Testis (tissue), 3 donors: ENCODE results near the gene LRMDA. TPM values are rescaled to one million over a fixed set of nuclear protein-coding genes. Genes with fewer than 3 reads are reported as not detected.

Experiments
- DNase-seq: peaks from one replicate; pipeline ENCODE4 v3.0.0-alpha.2; 2019
- H3K27ac ChIP-seq, 2 donors: fragments of 200-600 bp; sonication (generic); one replicate each; pipeline ENCODE4 v1.5.1; 2019
- H3K27me3 ChIP-seq: fragments of 200-600 bp; sonication (generic); one replicate; pipeline ENCODE4 v1.5.1; 2019
- H3K36me3 ChIP-seq: fragments of 200-600 bp; sonication (generic); one replicate; pipeline ENCODE4 v1.5.1; 2017; ENCODE audit warnings: low read depth; ENCODE audit errors: missing control alignments
- H3K4me1 ChIP-seq: fragments of 200-600 bp; sonication (generic); one replicate; pipeline ENCODE4 v1.5.1; 2019
- H3K4me3 ChIP-seq, 2 donors: fragments of 200-600 bp; sonication (generic); one replicate each; pipeline ENCODE4 v1.5.1; 2017 to 2019
- H3K9me3 ChIP-seq: fragments of 200-600 bp; sonication (generic); one replicate; pipeline ENCODE4 v1.5.1; 2017
- POLR2A ChIP-seq: fragments of 450-650 bp; IDR thresholded peaks from one replicate; pipeline ENCODE4 v1.6.1; 2017; ENCODE audit warnings: antibody characterized with exemption, mild to moderate bottlenecking, moderate library complexity
- WGBS, 2 donors: methylation state at CpG; one replicate each; pipeline ENCODE4 v1.1.5; 2018; 5-methylcytosine and 5-hydroxymethylcytosine counted together
- intact Hi-C: fragments of 100-400 bp; cut with DNase I; formaldehyde crosslinking; loops from one replicate; pipeline ENCODE4 v1.15.1; 2023; ENCODE audit warnings: low total_unique reads
- polyA plus RNA-seq: library from polyadenylated mRNA; stranded (reverse); fragments of 350-450 nt; fragmentation: Illumina TruSeq; extraction: RNeasy Lipid Tissue Mini Kit (QIAGEN cat#74804); gene quantifications from one replicate; pipeline ENCODE4 v1.2.3, GENCODE V29; 2014; ENCODE audit warnings: low read depth, low replicate concordance; ENCODE audit not compliant: insufficient read depth
- total RNA-seq, 2 donors: library from RNA; depleted of rRNA; stranded (reverse); fragments of >200 nt; gene quantifications; one replicate each; pipeline ENCODE4 v1.2.3, GENCODE V29; 2016
- TF ChIP-seq, protein P1 (sequence below), 3 experiments: fragments of 450-650 bp in 2 of 3; fragments of 200-600 bp in 1 of 3; sonication (generic) in 1 of 3; IDR thresholded peaks; one replicate each; pipeline ENCODE4 v1.5.1; 2016 to 2019; ENCODE audit warnings: antibody characterized with exemption in 3 of 3, mild to moderate bottlenecking in 2 of 3, moderate library complexity in 1 of 3

Gene LRMDA
- total and polyA plus RNA-seq, 3 donors from 2014 or later, result 7.6 to 13.8 (median 10.6) TPM

DNA sequence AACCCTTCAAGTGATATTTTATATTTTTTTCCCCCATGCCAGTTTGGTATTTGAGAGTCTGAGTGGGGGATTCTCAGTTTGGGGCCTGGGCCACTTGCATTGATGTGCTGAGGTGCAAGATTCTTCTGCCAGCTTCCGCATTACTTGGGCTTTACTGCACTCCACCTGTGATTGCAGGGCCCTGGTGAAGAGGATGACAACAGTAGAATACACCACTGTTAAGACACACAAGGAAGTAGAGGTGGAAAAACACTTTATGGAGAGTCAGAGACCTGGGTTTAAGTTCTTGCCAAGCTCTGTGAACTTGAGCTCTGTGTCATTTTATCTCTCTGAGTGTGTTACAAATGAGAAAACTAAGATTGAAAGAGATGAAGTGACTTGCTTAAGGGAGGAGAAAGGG lies 209.4 kb downstream of the LRMDA start:
- intact Hi-C loops, result no loop called here
- no peaks in the 10 kb centered on the region for H3K36me3 ChIP-seq

DNA sequence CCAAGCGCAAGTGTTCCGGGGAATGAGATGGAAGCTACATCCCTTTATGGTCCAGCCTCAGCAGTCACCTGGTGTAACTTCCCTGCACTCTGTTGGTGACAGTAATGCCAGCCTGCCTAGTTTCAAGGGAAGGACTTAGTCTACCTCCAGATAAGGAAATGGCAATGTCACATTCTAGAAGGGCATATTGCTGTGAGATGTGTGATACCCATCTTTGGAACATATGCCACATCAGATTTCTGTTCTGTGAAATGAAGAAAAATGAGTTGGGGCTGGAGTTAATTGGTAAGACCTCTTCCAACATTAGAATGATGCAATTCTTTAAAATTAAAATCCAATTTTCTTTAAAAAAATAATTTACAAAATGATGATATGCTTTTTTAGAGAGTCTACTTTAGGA lies 212.0 kb downstream of the LRMDA start:
- H3K36me3 ChIP-seq, result no peaks in the 10 kb centered on the region
- no peak for DNase-seq
- H3K27ac ChIP-seq, result no peak overlapping the region
- H3K27me3 ChIP-seq, result no peaks in the 10 kb centered on the region
- H3K4me1 ChIP-seq, result no peaks in the 10 kb centered on the region
- TF ChIP-seq, protein P1, sequence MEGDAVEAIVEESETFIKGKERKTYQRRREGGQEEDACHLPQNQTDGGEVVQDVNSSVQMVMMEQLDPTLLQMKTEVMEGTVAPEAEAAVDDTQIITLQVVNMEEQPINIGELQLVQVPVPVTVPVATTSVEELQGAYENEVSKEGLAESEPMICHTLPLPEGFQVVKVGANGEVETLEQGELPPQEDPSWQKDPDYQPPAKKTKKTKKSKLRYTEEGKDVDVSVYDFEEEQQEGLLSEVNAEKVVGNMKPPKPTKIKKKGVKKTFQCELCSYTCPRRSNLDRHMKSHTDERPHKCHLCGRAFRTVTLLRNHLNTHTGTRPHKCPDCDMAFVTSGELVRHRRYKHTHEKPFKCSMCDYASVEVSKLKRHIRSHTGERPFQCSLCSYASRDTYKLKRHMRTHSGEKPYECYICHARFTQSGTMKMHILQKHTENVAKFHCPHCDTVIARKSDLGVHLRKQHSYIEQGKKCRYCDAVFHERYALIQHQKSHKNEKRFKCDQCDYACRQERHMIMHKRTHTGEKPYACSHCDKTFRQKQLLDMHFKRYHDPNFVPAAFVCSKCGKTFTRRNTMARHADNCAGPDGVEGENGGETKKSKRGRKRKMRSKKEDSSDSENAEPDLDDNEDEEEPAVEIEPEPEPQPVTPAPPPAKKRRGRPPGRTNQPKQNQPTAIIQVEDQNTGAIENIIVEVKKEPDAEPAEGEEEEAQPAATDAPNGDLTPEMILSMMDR (IDR thresholded peaks at IDR 0.05), result no peak
- TF ChIP-seq POLR2A, result no peak
- no peaks in the 10 kb centered on the region for H3K9me3 ChIP-seq
- WGBS, 2 donors, result 96 to 100% methylated on average over 2 of the region's 2 CpGs
- intact Hi-C loops, result no loop called here
- H3K4me3 ChIP-seq, result no peak overlapping the region

More for the DNA sequence above, 209.4 kb downstream of the LRMDA start:
- Histone ChIP-seq H3K27ac (no peak overlapping the region), H3K9me3 (no peaks in the 10 kb centered on the region), H3K4me3 (no peak overlapping the region), H3K27me3 (no peaks in the 10 kb centered on the region), H3K4me1 (no peaks in the 10 kb centered on the region)
- WGBS, 2 donors, result 92% methylated on average over 1 of the region's 1 CpG
- no peak for DNase-seq
- TF ChIP-seq POLR2A, result no peak
- TF ChIP-seq, protein P1 (IDR thresholded peaks at IDR 0.05), result no peak

DNA sequence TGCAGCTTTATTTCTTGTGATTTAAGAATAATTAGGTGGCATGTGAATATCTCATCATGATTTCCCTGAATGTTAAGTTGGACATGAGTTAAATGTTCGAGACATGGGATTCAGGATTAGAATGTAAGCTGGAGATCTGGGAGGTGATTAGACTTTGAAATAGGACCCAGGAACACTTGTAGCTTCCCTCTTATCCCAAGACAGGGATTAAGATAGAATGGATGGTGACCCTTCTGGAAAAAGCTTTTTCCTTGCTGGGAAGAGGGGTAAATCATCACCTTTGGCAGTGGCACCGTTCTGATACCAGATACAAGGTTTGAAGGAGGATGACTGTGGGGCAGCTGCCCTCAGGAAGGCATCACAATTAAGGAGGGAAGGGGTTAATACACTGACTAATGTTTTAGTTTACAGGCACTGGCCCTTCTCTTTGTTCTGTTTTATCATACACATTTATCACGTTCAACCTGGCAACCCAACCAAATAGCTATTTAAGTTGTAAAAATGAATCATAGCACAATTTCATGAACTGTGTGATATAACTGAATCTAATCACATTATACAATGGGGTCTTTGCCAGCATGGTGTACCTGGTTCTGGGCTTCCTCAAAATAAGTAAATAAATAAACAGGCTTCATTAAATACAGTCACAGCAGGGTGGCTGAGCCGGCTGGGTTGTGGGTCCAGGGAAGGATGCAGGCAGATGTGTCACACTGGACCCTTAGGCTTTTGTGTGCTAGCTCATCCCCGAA lies 212.7 kb downstream of the LRMDA start:
- no peaks in the 10 kb centered on the region for H3K4me1 ChIP-seq
- no peaks in the 10 kb centered on the region for H3K27me3 ChIP-seq
- 81 to 83% methylated on average over 5 of the region's 5 CpGs for whole genome bisulfite sequencing, 2 donors
- H3K27ac ChIP-seq, result no peak overlapping the region
- no peak for DNase-seq
- no peak overlapping the region for H3K4me3 ChIP-seq
- no peak for TF ChIP-seq POLR2A
- TF ChIP-seq, protein P1 (IDR thresholded peaks at IDR 0.05), result no peak
- intact Hi-C loops, result no loop called here
- no peaks in the 10 kb centered on the region for H3K9me3 ChIP-seq
- no peaks in the 10 kb centered on the region for H3K36me3 ChIP-seq

DNA sequence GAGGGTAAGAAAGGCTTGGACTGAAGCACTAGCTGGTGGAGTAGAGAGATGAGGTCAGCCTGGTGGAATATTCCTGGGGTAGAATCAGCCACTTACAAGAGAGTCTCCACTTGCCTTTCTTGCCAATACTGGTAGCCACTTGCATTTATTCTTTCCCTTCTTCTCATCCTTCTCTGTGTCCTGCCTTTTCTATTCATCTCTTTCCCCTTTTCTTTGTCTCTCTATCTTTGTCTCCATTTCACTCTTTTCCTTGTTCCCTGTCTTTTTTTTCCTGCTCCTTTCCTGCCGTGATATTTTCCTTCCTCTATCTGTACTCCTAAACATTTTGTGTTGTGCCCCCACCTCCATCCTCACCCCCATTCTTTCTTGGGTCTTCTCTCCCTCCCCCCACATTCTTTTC lies 214.3 kb downstream of the LRMDA start:
- H3K27ac ChIP-seq, result no peak overlapping the region
- H3K4me3 ChIP-seq, result no peak overlapping the region
- no peaks in the 10 kb centered on the region for H3K36me3 ChIP-seq
- DNase-seq, result no peak
- TF ChIP-seq, protein P1 (IDR thresholded peaks at IDR 0.05), result no peak
- no peak for TF ChIP-seq POLR2A
- no peaks in the 10 kb centered on the region for H3K9me3 ChIP-seq
- H3K4me1 ChIP-seq, result no peaks in the 10 kb centered on the region
- 79 to 89% methylated on average over 1 of the region's 1 CpG for WGBS, 2 donors
- intact Hi-C loops, result no loop called here
- no peaks in the 10 kb centered on the region for H3K27me3 ChIP-seq
